Measurements from ENCODE around the gene CASTOR2. TPM values are rescaled to one million over a fixed set of nuclear protein-coding genes. Genes with fewer than 3 reads are reported as not detected.

Gene CASTOR2
- total and polyA plus RNA-seq, 10 of the 15 experiments (the other 5 are each of a cell fraction or from before 2014, with no cell fraction given), result 0.18 to 1.1 (median 0.44) TPM; not detected in 4

DNA sequence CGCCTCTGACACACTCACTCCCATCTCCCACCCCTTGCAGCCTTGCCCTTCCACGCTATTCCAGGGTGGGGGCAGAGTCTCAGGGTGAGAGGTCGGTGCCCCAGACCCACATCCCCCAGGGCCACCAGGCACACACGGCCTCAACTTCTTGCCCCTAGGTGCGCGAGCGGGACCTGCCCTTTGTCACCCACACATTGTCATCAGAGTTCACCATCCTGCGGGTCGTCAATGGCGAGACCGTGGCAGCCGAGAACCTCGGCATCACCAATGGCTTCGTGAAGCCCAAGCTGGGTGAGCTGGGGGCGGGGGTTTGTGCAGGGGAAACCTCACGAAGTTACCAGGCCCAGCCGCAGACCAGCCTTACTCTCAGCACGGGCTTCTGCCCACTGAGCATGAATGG lies 53.3 kb downstream of the CASTOR2 start:
- POLR2A ChIA-PET, result no interaction called here
- SMC1A ChIA-PET (ENCODE audit: uncharacterized antibody, unreplicated experiment), result no interaction called here
- Histone ChIP-seq H2AFZ (ENCODE audit: control insufficient read depth, low read depth, low read length) (no peak overlapping the region), H3K27ac (ENCODE audit: control insufficient read depth, insufficient read depth) (no peak overlapping the region), H3K36me3 (ENCODE audit: control insufficient read depth in 2 of 2, insufficient read depth in 2 of 2, low read length in 1 of 2) (no peaks in the 10 kb centered on the region), H3K9me3 (replicated peaks; ENCODE audit: control insufficient read depth, insufficient read depth, low read length) (no peaks in the 10 kb centered on the region), H3K9ac (ENCODE audit: control insufficient read depth, insufficient read depth, low read length) (no peak overlapping the region), H3K4me1 (ENCODE audit: control insufficient read depth, insufficient read depth, low read length) (no peaks in the 10 kb centered on the region), H3K79me2 (ENCODE audit: control insufficient read depth, insufficient read depth, low read length) (no peaks in the 10 kb centered on the region), H3K27me3 (replicated peaks in 1 of 2; ENCODE audit: control insufficient read depth in 2 of 2, insufficient read depth in 2 of 2, low read length in 1 of 2) (no peaks in the 10 kb centered on the region), H4K20me1 (ENCODE audit: control insufficient read depth, insufficient read depth) (no peaks in the 10 kb centered on the region), H3K4me3 (no peak overlapping the region), H3K4me2 (ENCODE audit: control insufficient read depth, insufficient read depth) (no peak overlapping the region)
- TF ChIP-seq HDAC6 (IDR thresholded peaks at IDR 0.05; ENCODE audit: unreplicated experiment) (no peak), ZSCAN29 (IDR thresholded peaks at IDR 0.05) (no peak), FOS (IDR thresholded peaks at IDR 0.05; ENCODE audit: borderline replicate concordance, extremely low read depth, insufficient read length) (no peak), CHD4 (IDR thresholded peaks at IDR 0.05) (no peak), MAX (IDR thresholded peaks at IDR 0.05; ENCODE audit: low read depth, low read length) (no peak), DPF2 (IDR thresholded peaks at IDR 0.05) (no peak), SREBF1 (IDR thresholded peaks at IDR 0.05; ENCODE audit: low read length) (no peak), SUPT20H (IDR thresholded peaks at IDR 0.05; ENCODE audit: borderline replicate concordance, control insufficient read depth, low read depth, low read length) (no peak), RFX5 (IDR thresholded peaks at IDR 0.05; ENCODE audit: low read depth, low read length) (no peak), SMC3 (IDR thresholded peaks at IDR 0.05; ENCODE audit: borderline replicate concordance, low read length) (no peak), ZNF207 (IDR thresholded peaks at IDR 0.05; ENCODE audit: borderline replicate concordance) (no peak), ZNF274 (IDR thresholded peaks at IDR 0.05; ENCODE audit: insufficient read depth, insufficient read length) (no peak), RB1 (IDR thresholded peaks at IDR 0.05; ENCODE audit: borderline replicate concordance) (no peak), RAD21 (IDR thresholded peaks at IDR 0.05; ENCODE audit: insufficient read depth, low read depth, low read length) (no peak), SP1 (IDR thresholded peaks at IDR 0.05; ENCODE audit: low read depth, low read length) (no peak), MXI1 (IDR thresholded peaks at IDR 0.05; ENCODE audit: low read depth, low read length) (no peak)
- TF ChIP-seq, protein P1, sequence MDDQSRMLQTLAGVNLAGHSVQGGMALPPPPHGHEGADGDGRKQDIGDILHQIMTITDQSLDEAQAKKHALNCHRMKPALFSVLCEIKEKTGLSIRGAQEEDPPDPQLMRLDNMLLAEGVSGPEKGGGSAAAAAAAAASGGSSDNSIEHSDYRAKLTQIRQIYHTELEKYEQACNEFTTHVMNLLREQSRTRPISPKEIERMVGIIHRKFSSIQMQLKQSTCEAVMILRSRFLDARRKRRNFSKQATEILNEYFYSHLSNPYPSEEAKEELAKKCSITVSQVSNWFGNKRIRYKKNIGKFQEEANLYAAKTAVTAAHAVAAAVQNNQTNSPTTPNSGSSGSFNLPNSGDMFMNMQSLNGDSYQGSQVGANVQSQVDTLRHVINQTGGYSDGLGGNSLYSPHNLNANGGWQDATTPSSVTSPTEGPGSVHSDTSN (IDR thresholded peaks at IDR 0.05; ENCODE audit: insufficient replicate concordance, low read depth, low read length), result no peak
- DNase-seq (ENCODE audit: low read depth, low spot score), result no peak
- FAIRE-seq, result no peak
- intact Hi-C loops (cut with micrococcal nuclease; ENCODE audit: unreplicated experiment) (no loop called here), in situ Hi-C loops (cut with MboI) (no loop called here)
- BruUV-seq (replicated peaks), result no TSS peak
- WGBS (ENCODE audit: insufficient coverage, insufficient replicate concordance, low lambda C conversion rate, missing lambda C conversion rate), result 79% methylated on average over 14 of the region's 18 CpGs
- RAD21 ChIA-PET (ENCODE audit: unreplicated experiment), result no interaction called here
- ATAC-seq, result no peak
- CTCF ChIA-PET, result no interaction called here

Measured in GM12878 (cell line).